RWPE1 (cell line): Measurements from ENCODE around the gene KDM3B.
A peak's percentile ranks its signal among the peaks of the same experiment; 100 is the strongest.

ENCODE experiments used
- CTCF ChIA-PET: fragments of 350-600 bp; sonication (Branson Sonifier 250); formaldehyde crosslinking; extraction: SDS; loops from one replicate; lab custom pipeline; 2021; lab: Yijun Ruan, JAX
- POLR2A ChIA-PET: fragments of 400-600 bp; formaldehyde crosslinking; extraction: SDS; loops from one replicate; lab custom pipeline; 2020; ENCODE audit warnings: antibody characterized with exemption; ENCODE audit not compliant: low non-redundant PET; lab: Yijun Ruan, JAX
- DNase-seq: peaks from one replicate; pipeline ENCODE4 v3.0.0; 2012; ENCODE audit warnings: low spot score
- H3K27ac ChIP-seq: fragments of 450-650 bp; 2 replicates; pipeline ENCODE4 v1.5.1; 2017
- CTCF ChIP-seq: fragments of 450-650 bp; conservative IDR thresholded peaks from 2 replicates; pipeline ENCODE4 v1.5.1; 2017; ENCODE audit warnings: low read depth, mild to moderate bottlenecking

KDM3B gene

GRCh38 chr5:138338411-138339090, 13.9 kb upstream of the KDM3B start:
- ChIA-PET POLR2A (interaction anchor here (1.1 to 1.6 kb wide), 2 partner anchors 14 to 127 kb away, joined by 3 to 12 read pairs; partner anchors contain the start of gene KDM3B), CTCF (interaction anchor here (0.9 to 7.0 kb wide), 2 partner anchors 14 to 16 kb away, joined by 3 to 86 read pairs; partner anchors contain the start of gene KDM3B)
- DNase-seq = no peak
- peak overlapping the region; percentile 89 for H3K27ac ChIP-seq
- TF ChIP-seq CTCF = no peak

GRCh38 chr5:138339091-138339456, 13.4 kb upstream of the KDM3B start:
- peak overlapping the region; percentile 89 for H3K27ac ChIP-seq
- POLR2A ChIA-PET = interaction anchor here (0.8 kb wide), 1 partner anchor 13 kb away, joined by 6 read pairs; the partner anchor contains the start of gene KDM3B
- CTCF ChIA-PET = interaction anchor here (7.0 kb wide), 1 partner anchor 13 kb away, joined by 86 read pairs; the partner anchor contains the start of gene KDM3B
- DNase-seq = no peak
- no peak for TF ChIP-seq CTCF

DNA sequence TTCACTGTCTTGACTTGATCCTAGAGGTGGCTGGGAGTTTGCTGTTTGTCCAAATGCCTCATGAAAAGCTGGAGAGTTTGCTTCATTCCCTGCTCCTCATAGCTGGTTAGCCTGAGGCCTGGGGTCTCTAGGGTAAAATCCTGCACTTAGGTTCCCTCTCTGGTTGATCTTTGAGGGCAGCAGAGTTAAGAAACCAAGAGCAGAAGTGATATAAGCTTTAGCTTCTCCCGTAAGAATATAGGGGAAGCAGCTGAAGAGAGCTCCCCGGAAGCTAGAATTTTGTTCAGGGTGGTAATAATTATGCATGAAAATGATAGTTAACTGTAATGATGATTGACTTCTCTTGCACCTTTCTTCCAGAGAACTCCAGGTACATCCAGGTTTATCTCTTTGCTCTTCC, 13.0 kb upstream of the KDM3B start:
- TF ChIP-seq CTCF = no peak
- CTCF ChIA-PET = interaction anchor here (0.5 to 7.0 kb wide), 3 partner anchors 11 to 292 kb away, joined by 3 to 86 read pairs (median 4); partner anchors contain the start of gene KDM3B
- POLR2A ChIA-PET = interaction anchor here (0.8 kb wide), 1 partner anchor 13 kb away, joined by 6 read pairs; the partner anchor contains the start of gene KDM3B
- DNase-seq = no peak
- peak overlapping the region; percentile 89 for H3K27ac ChIP-seq

DNA sequence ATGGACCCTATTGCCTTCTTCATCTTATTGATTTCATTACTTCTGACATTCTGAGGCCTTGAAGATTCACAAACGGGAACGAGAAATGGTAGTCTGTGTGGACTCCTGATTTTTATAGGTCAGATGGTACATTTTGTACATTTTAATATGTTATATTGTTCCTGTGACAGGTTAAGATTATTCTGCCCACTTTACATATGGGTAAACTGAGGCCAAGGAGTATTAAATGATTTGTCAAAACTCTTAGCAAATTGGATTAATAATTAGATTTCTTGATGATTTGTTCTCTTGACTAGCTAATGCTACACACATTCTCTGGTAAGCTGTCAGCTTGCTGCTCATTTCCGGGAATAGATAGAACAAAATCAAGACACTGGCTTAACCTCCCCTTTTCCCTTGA, 12.5 kb upstream of the KDM3B start:
- POLR2A ChIA-PET = interaction anchor here (0.8 to 1.5 kb wide), 2 partner anchors 8 to 12 kb away, joined by 6 read pairs; partner anchors contain the start of genes CDC25C and KDM3B
- no peak overlapping the region for H3K27ac ChIP-seq
- TF ChIP-seq CTCF = no peak
- CTCF ChIA-PET = interaction anchor here (0.5 to 7.0 kb wide), 3 partner anchors 10 to 292 kb away, joined by 3 to 86 read pairs (median 4); partner anchors contain the start of gene KDM3B
- DNase-seq = no peak

DNA sequence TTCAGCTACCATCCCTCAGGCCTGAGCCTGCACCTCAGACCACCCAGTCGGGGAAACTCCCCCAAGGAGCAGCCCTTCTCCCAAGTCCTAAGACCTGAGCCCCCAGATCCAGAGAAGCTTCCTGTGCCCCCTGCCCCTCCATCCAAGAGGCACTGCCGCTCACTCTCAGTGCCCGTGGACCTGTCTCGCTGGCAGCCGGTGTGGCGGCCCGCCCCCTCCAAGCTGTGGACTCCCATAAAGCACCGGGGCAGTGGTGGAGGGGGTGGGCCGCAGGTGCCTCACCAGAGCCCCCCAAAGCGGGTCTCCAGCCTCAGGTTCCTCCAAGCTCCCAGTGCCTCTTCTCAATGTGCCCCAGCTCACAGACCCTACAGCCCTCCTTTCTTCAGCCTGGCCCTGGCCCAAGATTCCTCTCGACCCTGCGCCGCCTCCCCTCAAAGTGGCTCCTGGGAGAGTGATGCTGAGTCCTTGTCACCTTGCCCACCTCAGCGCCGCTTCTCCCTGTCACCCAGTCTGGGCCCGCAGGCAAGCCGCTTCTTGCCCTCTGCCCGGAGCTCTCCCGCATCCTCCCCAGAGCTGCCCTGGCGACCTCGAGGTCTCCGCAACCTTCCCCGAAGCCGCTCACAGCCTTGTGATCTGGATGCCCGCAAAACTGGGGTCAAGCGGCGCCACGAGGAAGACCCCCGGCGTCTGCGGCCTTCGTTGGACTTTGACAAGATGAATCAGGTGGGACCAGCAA, 7.4 kb upstream of the KDM3B start:
- CTCF ChIA-PET = interaction anchor here (0.6 kb wide), 1 partner anchor 30 kb away, joined by 5 read pairs; no protein-coding TSS in a partner anchor
- POLR2A ChIA-PET = interaction anchor here (0.5 kb wide), 1 partner anchor 206 kb away, joined by 5 read pairs; no protein-coding TSS in a partner anchor
- TF ChIP-seq CTCF = no peak
- 0 out of 2 replicates have a peak overlapping the region, but pooled peaks have one; percentile 2 for H3K27ac ChIP-seq
- no peak for DNase-seq

GRCh38 chr5:138346889-138347288, 5.6 kb upstream of the KDM3B start:
- H3K27ac ChIP-seq = no peak overlapping the region; the same call in 1 of the 2 replicates
- POLR2A ChIA-PET = interaction anchor here (0.6 kb wide), 1 partner anchor 10 kb away, joined by 4 read pairs; no protein-coding TSS in a partner anchor
- DNase-seq = no peak
- TF ChIP-seq CTCF = no peak
- CTCF ChIA-PET = interaction anchor here (0.6 kb wide), 1 partner anchor 14 kb away, joined by 3 read pairs; no protein-coding TSS in a partner anchor
